Karpas-422 (cell line): ENCODE data around the gene SAMSN1. TPM values are rescaled to one million over a fixed set of nuclear protein-coding genes. Genes with fewer than 3 reads are reported as not detected.
"Not testable (repeated sequence)": the region's sequence is repeated elsewhere in the genome, so short reads cannot be mapped to it uniquely, and the experiment has no call there.

Source experiments
- DNase-seq: peaks from one replicate; pipeline ENCODE4 v3.0.0-alpha.2; 2015
- H2AFZ ChIP-seq: fragments of 200-600 bp; sonication (generic); 2 replicates; pipeline ENCODE4 v1.6.1; 2014; ENCODE audit warnings: antibody characterized with exemption, low read length, mixed read lengths
- H3K27ac ChIP-seq: fragments of 200-600 bp; sonication (generic); 2 replicates; pipeline ENCODE4 v1.5.1; 2014; ENCODE audit warnings: mild to moderate bottlenecking, low read length, moderate library complexity
- H3K27me3 ChIP-seq: fragments of 200-600 bp; sonication (generic); 2 replicates; pipeline ENCODE4 v1.6.1; 2014; ENCODE audit warnings: low read length, mixed read lengths
- H3K36me3 ChIP-seq: fragments of 200-600 bp; sonication (generic); 2 replicates; pipeline ENCODE4 v1.6.1; 2014; ENCODE audit warnings: low read length, mixed read lengths; ENCODE audit not compliant: insufficient read depth
- H3K4me1 ChIP-seq: fragments of 200-600 bp; sonication (generic); 2 replicates; pipeline ENCODE4 v1.6.1; 2014; ENCODE audit warnings: mild to moderate bottlenecking, low read length, mixed read lengths
- H3K4me2 ChIP-seq: fragments of 200-600 bp; sonication (generic); 2 replicates; pipeline ENCODE4 v1.6.1; 2014; ENCODE audit warnings: low read length, low read depth, mild to moderate bottlenecking; ENCODE audit not compliant: poor library complexity, severe bottlenecking
- H3K4me3 ChIP-seq: fragments of 200-600 bp; sonication (generic); 2 replicates; pipeline ENCODE4 v1.5.1; 2014; ENCODE audit warnings: mild to moderate bottlenecking, antibody characterized with exemption, low read length, mixed read lengths
- H3K79me2 ChIP-seq: fragments of 200-600 bp; sonication (generic); 2 replicates; pipeline ENCODE4 v1.6.1; 2014; ENCODE audit warnings: mild to moderate bottlenecking, low read length, mixed read lengths
- H3K9ac ChIP-seq: fragments of 200-600 bp; sonication (generic); 2 replicates; pipeline ENCODE4 v1.6.0; 2014; ENCODE audit warnings: low read length
- H3K9me2 ChIP-seq: fragments of 200-600 bp; sonication (generic), shearing (Covaris generic); replicated peaks from 2 replicates; pipeline ENCODE4 v1.6.0; 2014; ENCODE audit warnings: mild to moderate bottlenecking, low read length, moderate library complexity; ENCODE audit not compliant: insufficient read depth
- H3K9me3 ChIP-seq: fragments of 300-700, 200-600 bp; sonication (generic); 2 replicates; pipeline ENCODE4 v1.6.1; 2014; ENCODE audit warnings: low read length, mixed read lengths
- H4K20me1 ChIP-seq: fragments of 200-600 bp; sonication (generic); 2 replicates; pipeline ENCODE4 v1.6.1; 2014; ENCODE audit warnings: mild to moderate bottlenecking, antibody characterized with exemption, low read length, low read depth; ENCODE audit not compliant: insufficient read depth
- total RNA-seq: library from RNA; depleted of rRNA; stranded (reverse); fragments of >200 nt; shearing (Covaris generic); gene quantifications from 2 replicates; pipeline ENCODE4 v1.2.3, GENCODE V29; 2014; ENCODE audit warnings: low replicate concordance

Gene SAMSN1
- total RNA-seq, 1 experiment from 2014 or later, result not detected

- not testable (repeated sequence) for H2AFZ ChIP-seq, H4K20me1 ChIP-seq, H3K4me3 ChIP-seq, H3K9me3 ChIP-seq, H3K27ac ChIP-seq, H3K79me2 ChIP-seq, H3K36me3 ChIP-seq, H3K4me2 ChIP-seq, H3K4me1 ChIP-seq, H3K9ac ChIP-seq, H3K27me3 ChIP-seq, H3K9me2 ChIP-seq, DNase-seq
Observed at GRCh38 chr21:14494181-14494580, 51.9 kb downstream of the SAMSN1 start.

GRCh38 chr21:14493731-14494130 is 52.4 kb downstream of the SAMSN1 start:
- Histone ChIP-seq H3K4me1 (no peaks in the 10 kb centered on the region), H3K36me3 (no peaks in the 10 kb centered on the region), H3K4me2 (no peak overlapping the region), H3K9ac (no peak overlapping the region), H3K4me3 (no peak overlapping the region), H2AFZ (no peak overlapping the region), H4K20me1 (no peaks in the 10 kb centered on the region), H3K27me3 (no peaks in the 10 kb centered on the region), H3K9me3 (peaks cover 3% of the 10 kb centered on the region; the same call in 1 of the 2 replicates), H3K27ac (no peak overlapping the region), H3K9me2 (no peaks in the 10 kb centered on the region), H3K79me2 (no peaks in the 10 kb centered on the region)
- DNase-seq, result no peak

GRCh38 chr21:14492931-14493330 is 53.2 kb downstream of the SAMSN1 start:
- Histone ChIP-seq H3K79me2 (no peaks in the 10 kb centered on the region), H3K9me2 (no peaks in the 10 kb centered on the region)

GRCh38 chr21:14491269-14491681 is 54.8 kb downstream of the SAMSN1 start:
- DNase-seq, result no peak
- Histone ChIP-seq H3K79me2 (no peaks in the 10 kb centered on the region), H2AFZ (no peak overlapping the region), H4K20me1 (no peaks in the 10 kb centered on the region), H3K27me3 (no peaks in the 10 kb centered on the region), H3K4me3 (no peak overlapping the region), H3K4me1 (no peaks in the 10 kb centered on the region), H3K9me2 (no peaks in the 10 kb centered on the region), H3K9ac (no peak overlapping the region), H3K9me3 (no peaks in the 10 kb centered on the region; the same call in 1 of the 2 replicates), H3K4me2 (no peak overlapping the region), H3K36me3 (no peaks in the 10 kb centered on the region), H3K27ac (no peak overlapping the region)

More at GRCh38 chr21:14492931-14493330, 53.2 kb downstream of the SAMSN1 start:
- H2AFZ ChIP-seq, result no peak overlapping the region
- H3K9me3 ChIP-seq, result no peaks in the 10 kb centered on the region; the same call in 1 of the 2 replicates
- no peak for DNase-seq
- H3K27me3 ChIP-seq, result no peaks in the 10 kb centered on the region
- no peaks in the 10 kb centered on the region for H3K36me3 ChIP-seq
- no peak overlapping the region for H3K4me3 ChIP-seq
- no peak overlapping the region for H3K27ac ChIP-seq
- H4K20me1 ChIP-seq, result no peaks in the 10 kb centered on the region
- no peak overlapping the region for H3K9ac ChIP-seq
- no peaks in the 10 kb centered on the region for H3K4me1 ChIP-seq
- no peak overlapping the region for H3K4me2 ChIP-seq

GRCh38 chr21:14488672-14489204 is 57.4 kb downstream of the SAMSN1 start:
- Histone ChIP-seq H3K9ac (no peak overlapping the region), H2AFZ (no peak overlapping the region), H3K27ac (no peak overlapping the region), H3K4me3 (no peak overlapping the region), H3K79me2 (no peaks in the 10 kb centered on the region), H3K36me3 (no peaks in the 10 kb centered on the region), H4K20me1 (no peaks in the 10 kb centered on the region), H3K4me2 (no peak overlapping the region), H3K9me3 (no peaks in the 10 kb centered on the region; the same call in none of the 2 replicates), H3K27me3 (no peaks in the 10 kb centered on the region), H3K9me2 (no peaks in the 10 kb centered on the region), H3K4me1 (no peaks in the 10 kb centered on the region)
- DNase-seq, result no peak

- Histone ChIP-seq H2AFZ (no peak overlapping the region), H3K36me3 (no peaks in the 10 kb centered on the region), H3K27ac (no peak overlapping the region), H3K9me2 (no peaks in the 10 kb centered on the region), H3K27me3 (no peaks in the 10 kb centered on the region), H3K79me2 (no peaks in the 10 kb centered on the region), H3K4me3 (no peak overlapping the region), H4K20me1 (no peaks in the 10 kb centered on the region), H3K9ac (no peak overlapping the region), H3K4me2 (no peak overlapping the region), H3K9me3 (peaks cover 5% of the 10 kb centered on the region), H3K4me1 (no peaks in the 10 kb centered on the region)
- DNase-seq, result no peak
Observed at GRCh38 chr21:14487490-14488432, 58.4 kb downstream of the SAMSN1 start.

GRCh38 chr21:14486869-14487268 is 59.2 kb downstream of the SAMSN1 start:
- no peaks in the 10 kb centered on the region for H3K79me2 ChIP-seq
- H4K20me1 ChIP-seq, result no peaks in the 10 kb centered on the region
- no peak overlapping the region for H3K9ac ChIP-seq
- H3K9me2 ChIP-seq, result no peaks in the 10 kb centered on the region
- no peak overlapping the region for H2AFZ ChIP-seq
- DNase-seq, result no peak
- no peak overlapping the region for H3K4me2 ChIP-seq
- H3K36me3 ChIP-seq, result no peaks in the 10 kb centered on the region
- peaks cover 5% of the 10 kb centered on the region for H3K9me3 ChIP-seq
- H3K4me3 ChIP-seq, result no peak overlapping the region
- H3K27me3 ChIP-seq, result no peaks in the 10 kb centered on the region
- no peaks in the 10 kb centered on the region for H3K4me1 ChIP-seq
- H3K27ac ChIP-seq, result no peak overlapping the region

- DNase-seq, result no peak
- Histone ChIP-seq H3K9me2 (no peaks in the 10 kb centered on the region), H4K20me1 (no peaks in the 10 kb centered on the region)
Observed at GRCh38 chr21:14484188-14485009, 61.7 kb downstream of the SAMSN1 start.

More at GRCh38 chr21:14484188-14485009, 61.7 kb downstream of the SAMSN1 start:
- H2AFZ ChIP-seq, result no peak overlapping the region
- H3K27me3 ChIP-seq, result no peaks in the 10 kb centered on the region
- H3K27ac ChIP-seq, result no peak overlapping the region
- no peaks in the 10 kb centered on the region for H3K36me3 ChIP-seq
- H3K9ac ChIP-seq, result no peak overlapping the region
- H3K9me3 ChIP-seq, result peaks cover 8% of the 10 kb centered on the region
- no peaks in the 10 kb centered on the region for H3K79me2 ChIP-seq
- H3K4me1 ChIP-seq, result no peaks in the 10 kb centered on the region
- no peak overlapping the region for H3K4me3 ChIP-seq
- H3K4me2 ChIP-seq, result no peak overlapping the region
